Caki2 (cell line): ENCODE data around the gene IGFBP2. TPM values are rescaled to one million over a fixed set of nuclear protein-coding genes. Genes with fewer than 3 reads are reported as not detected.
A peak's percentile ranks its signal among the peaks of the same experiment; 100 is the strongest.

Experiments
- DNase-seq: peaks from one replicate; pipeline ENCODE4 v3.0.0-alpha.2; 2015; ENCODE audit warnings: low read depth
- in situ Hi-C: cut with HindIII; loops from 2 replicates; pipeline ENCODE4 v1.10.0; 2016; ENCODE audit warnings: low sequenced_read_pairs, low pct_unique_long_range_greater_than_20kb, mixed read lengths
- total RNA-seq: library from RNA; depleted of rRNA; stranded (reverse); fragments of >200 nt; shearing (Covaris generic); gene quantifications from 2 replicates; pipeline ENCODE4 v1.2.3, GENCODE V29; 2014; ENCODE audit warnings: low replicate concordance

IGFBP2 gene
- total RNA-seq, 1 experiment from 2014 or later = 110 TPM

- no peak for DNase-seq
- in situ Hi-C loops = no loop called here
Observed at GRCh38 chr2:216654528-216655052, 21.4 kb downstream of the IGFBP2 start.

- in situ Hi-C loops = no loop called here
- no peak for DNase-seq
Observed at GRCh38 chr2:216657086-216657855, 24.1 kb downstream of the IGFBP2 start.

DNA sequence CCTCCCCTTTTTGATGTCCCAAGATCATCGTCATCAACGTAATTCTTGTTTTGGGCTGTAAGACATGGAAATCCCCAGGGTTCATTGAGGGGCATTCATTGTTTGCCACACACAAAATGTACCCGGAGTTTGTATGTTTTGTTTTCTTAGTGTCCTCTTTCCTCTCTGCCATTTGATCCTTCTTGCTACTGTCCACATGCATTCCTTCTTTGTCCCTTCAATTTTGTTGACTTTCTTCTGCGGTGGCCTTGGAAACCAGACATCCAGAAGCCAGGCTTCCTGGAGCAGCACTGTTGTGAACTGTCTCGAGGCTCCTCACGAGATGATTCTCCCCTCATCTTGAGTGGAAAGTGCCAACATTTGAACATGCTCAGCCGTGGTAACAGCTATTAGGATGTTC lies 24.8 kb downstream of the IGFBP2 start:
- DNase-seq = no peak
- in situ Hi-C loops = no loop called here

DNA sequence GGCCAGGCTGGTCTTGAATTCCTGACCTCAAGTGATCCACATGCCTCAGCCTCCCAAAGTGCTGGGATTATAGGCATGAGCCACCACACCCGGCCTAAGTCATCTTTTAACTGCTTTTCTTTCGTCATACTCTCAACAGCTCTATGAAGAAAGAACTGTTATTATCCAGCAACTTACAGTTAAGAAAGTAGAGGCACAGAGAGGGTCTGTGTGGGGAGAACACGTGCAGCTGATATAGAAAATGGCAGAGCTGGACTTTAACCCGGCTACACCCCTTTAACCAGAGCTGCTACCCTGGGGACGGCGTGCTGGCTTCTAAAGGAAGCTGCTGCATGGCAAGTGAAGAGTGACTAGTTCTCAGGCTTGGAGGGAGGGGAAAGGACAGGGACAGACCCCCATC lies 25.5 kb downstream of the IGFBP2 start:
- in situ Hi-C loops = no loop called here

DNA sequence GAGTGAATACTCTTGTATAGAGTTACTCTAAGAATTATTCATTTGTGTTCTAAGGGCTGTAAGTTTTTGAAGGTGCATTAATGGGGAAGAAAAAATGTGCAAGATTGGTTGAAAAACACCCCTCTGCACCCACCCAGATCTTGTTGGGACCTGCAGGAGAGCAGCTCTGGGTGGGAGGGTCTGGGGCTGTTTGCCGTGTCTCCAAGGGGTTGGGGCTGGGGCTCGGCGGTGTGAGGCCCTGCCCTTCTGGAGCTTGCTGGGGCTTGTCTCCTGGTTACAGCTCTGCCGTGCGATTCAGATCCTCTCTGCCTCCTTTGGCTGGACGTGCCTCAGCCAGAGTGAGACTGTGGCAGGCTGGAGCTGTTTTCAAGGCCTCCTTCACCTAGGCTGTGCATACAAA lies 26.1 kb downstream of the IGFBP2 start:
- DNase-seq = no peak
- in situ Hi-C loops = no loop called here

More for the DNA sequence above, 25.5 kb downstream of the IGFBP2 start:
- no peak for DNase-seq

GRCh38 chr2:216660496-216660895 lies 27.3 kb downstream of the IGFBP2 start:
- DNase-seq = no peak
- in situ Hi-C loops = no loop called here

DNA sequence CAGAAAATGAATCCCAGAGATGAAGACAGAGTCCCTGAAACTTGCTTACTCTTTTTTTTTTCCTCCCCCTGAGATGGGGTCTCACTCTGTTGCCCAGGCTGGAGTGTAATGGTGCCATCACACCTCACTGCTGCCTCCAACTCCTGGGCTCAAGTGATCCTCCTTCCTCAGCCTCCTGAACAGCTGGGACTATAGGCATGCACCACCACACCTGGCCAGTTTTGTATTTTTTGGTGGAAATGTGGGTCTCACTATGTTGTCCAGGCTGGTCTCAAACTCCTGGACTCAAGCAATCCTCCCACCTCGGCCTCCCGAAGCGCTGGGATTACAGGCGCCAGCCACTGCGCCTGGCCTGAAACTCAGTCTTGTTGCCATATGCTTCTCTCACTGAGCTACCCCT lies 27.8 kb downstream of the IGFBP2 start:
- DNase-seq = no peak
- in situ Hi-C loops = no loop called here

GRCh38 chr2:216661639-216662375 lies 28.6 kb downstream of the IGFBP2 start:
- DNase-seq = no peak
- in situ Hi-C loops = no loop called here

- in situ Hi-C loops = no loop called here
- no peak for DNase-seq
Observed at GRCh38 chr2:216663106-216663505, 29.9 kb downstream of the IGFBP2 start.

- DNase-seq = no peak
- in situ Hi-C loops = no loop called here
Observed at GRCh38 chr2:216663846-216664245, 30.6 kb downstream of the IGFBP2 start.

DNA sequence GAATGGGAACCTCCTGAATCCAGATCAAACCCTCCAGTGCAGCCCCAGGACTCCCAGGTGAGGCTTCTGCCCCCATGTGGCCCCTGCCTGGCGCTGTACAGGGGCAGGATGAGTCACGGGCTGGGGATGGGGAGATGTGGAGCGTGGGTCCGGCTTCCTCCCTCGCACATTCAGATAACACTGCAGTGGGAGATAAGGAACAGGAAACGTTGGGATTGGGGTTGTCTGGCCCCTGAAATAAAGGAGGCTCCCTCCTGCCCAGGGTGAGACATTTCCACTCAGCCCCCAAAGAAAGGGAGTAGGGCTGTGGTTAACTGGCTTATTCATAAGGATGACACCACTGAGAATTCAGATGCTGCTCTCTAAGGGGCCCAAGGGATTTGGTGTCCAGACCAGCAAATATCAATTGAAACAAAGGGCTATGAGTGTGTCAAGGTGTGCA lies 31.4 kb downstream of the IGFBP2 start:
- DNase-seq = no peak
- in situ Hi-C loops = no loop called here

- DNase-seq = no peak
- in situ Hi-C loops = no loop called here
Observed at GRCh38 chr2:216665242-216665641, 32.0 kb downstream of the IGFBP2 start.

- in situ Hi-C loops = no loop called here
- DNase-seq = no peak
Observed at GRCh38 chr2:216665717-216666116, 32.5 kb downstream of the IGFBP2 start.

DNA sequence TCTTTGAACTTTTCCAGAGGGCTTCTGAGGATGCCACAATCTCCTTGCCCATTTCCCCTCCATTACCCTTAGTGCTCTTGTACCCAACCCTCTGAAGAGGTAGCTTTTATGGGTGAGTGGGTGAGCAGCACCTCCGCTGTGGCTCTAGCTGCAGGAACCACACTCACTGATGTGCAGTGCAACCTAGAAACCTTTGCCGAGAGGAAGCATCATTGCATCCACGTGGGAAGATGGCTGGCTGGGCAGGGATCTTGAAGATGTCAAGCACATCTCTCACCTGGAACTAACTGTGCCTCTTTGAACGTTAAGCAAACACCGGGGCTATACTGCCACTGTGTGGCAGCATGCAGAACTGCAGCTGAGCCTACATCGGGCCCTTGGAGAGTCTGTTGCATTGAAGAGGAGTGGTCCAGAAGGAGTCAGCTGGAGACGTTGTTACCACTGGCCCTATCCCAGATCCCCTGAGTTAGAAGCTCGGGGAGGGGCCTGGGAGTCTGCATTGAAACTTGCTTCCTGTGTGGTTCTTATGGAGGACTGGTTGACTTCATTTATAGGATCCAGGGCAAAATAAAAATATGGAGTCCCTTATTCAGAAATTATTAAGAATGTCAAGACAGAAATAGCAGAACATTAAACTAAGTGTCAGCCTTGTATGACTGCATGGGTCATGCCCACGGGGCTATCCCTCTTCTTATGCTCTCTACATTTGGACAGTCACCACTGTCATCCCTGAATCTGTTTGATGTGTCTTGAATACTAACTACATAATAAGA lies 33.4 kb downstream of the IGFBP2 start:
- in situ Hi-C loops = no loop called here
- DNase-seq = peak; percentile 64

GRCh38 chr2:216670266-216671080 lies 37.3 kb downstream of the IGFBP2 start:
- DNase-seq = no peak
- in situ Hi-C loops = no loop called here

- no peak for DNase-seq
- in situ Hi-C loops = no loop called here
Observed at GRCh38 chr2:216671081-216671411, 37.8 kb downstream of the IGFBP2 start.

DNA sequence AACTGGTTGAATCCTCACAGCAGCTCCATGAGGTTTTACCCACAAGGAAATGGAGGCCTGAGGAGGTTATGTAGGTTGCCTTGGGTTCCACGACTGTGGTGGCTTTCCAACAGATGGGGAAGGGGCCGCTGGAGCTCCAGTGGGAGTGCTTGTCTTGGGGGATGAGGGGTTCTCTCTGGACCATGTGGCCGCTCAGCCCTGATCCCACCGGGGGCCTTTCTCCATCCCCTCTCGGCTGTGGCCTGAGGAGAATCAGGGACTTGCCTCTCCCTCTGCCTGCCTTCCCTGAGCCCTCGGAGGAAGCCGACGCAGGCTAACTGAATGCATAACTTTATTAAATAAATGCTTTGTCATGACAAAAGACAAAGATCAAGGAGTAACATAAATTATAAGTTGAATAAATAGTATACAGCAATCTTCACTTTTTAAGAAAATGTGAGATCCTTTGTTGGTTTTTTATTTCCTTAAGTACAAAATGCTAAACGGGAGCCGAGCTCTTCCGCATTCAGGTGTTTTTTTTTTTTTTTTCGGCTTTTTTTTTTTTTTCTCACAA lies 38.6 kb downstream of the IGFBP2 start:
- in situ Hi-C loops = no loop called here
- DNase-seq = no peak

GRCh38 chr2:216672466-216672865 lies 39.2 kb downstream of the IGFBP2 start:
- DNase-seq = no peak
- in situ Hi-C loops = no loop called here
